GM15510 (cell line): ENCODE measurements around the gene BTNL2.

Experiments used
- POLR2A ChIP-seq: IDR thresholded peaks from 3 replicates; pipeline ENCODE4 v1.6.1; 2011; ENCODE audit warnings: borderline replicate concordance; ENCODE audit not compliant: insufficient read length; ENCODE audit errors: extremely low read depth

Gene BTNL2

GRCh38 chr6:32396028-32396427, 11.0 kb downstream of the BTNL2 start:
- no peak for TF ChIP-seq POLR2A

GRCh38 chr6:32393665-32394420, 13.1 kb downstream of the BTNL2 start:
- TF ChIP-seq POLR2A, result no peak

GRCh38 chr6:32391505-32391904, 15.5 kb downstream of the BTNL2 start:
- no peak for TF ChIP-seq POLR2A

GRCh38 chr6:32387589-32388340, 19.2 kb downstream of the BTNL2 start:
- TF ChIP-seq POLR2A, result no peak

- TF ChIP-seq POLR2A, result no peak
Measured at GRCh38 chr6:32386040-32386439, 20.9 kb downstream of the BTNL2 start.

GRCh38 chr6:32382757-32383420, 24.1 kb downstream of the BTNL2 start:
- no peak for TF ChIP-seq POLR2A

GRCh38 chr6:32379545-32379944, 27.4 kb downstream of the BTNL2 start:
- TF ChIP-seq POLR2A, result no peak

GRCh38 chr6:32375739-32376529, 31.0 kb downstream of the BTNL2 start:
- no peak for TF ChIP-seq POLR2A

- TF ChIP-seq POLR2A, result no peak
Measured at GRCh38 chr6:32371803-32372202, 35.2 kb downstream of the BTNL2 start, which contains the start of gene TSBP1. TSS of gene TSBP1 (minus strand) at chr6:32371903. CDS start at chr6:32371706, 197 bp downstream.

- no peak for TF ChIP-seq POLR2A
Measured at GRCh38 chr6:32371229-32371628, 35.8 kb downstream of the BTNL2 start.

GRCh38 chr6:32370505-32370904, 36.5 kb downstream of the BTNL2 start:
- TF ChIP-seq POLR2A, result no peak

GRCh38 chr6:32369660-32370059, 37.3 kb downstream of the BTNL2 start:
- TF ChIP-seq POLR2A, result no peak

- no peak for TF ChIP-seq POLR2A
Measured at GRCh38 chr6:32367644-32368043, 39.3 kb downstream of the BTNL2 start.

- no peak for TF ChIP-seq POLR2A
Measured at GRCh38 chr6:32355018-32355417, 52.0 kb downstream of the BTNL2 start.
